ENCODE measurements around the gene ERH.

ERH gene

GRCh38 chr14:69342928-69343525 lies 55.1 kb downstream of the ERH start:
- FAIRE-seq, result no peak
- TF ChIP-seq CTCF (IDR thresholded peaks at IDR 0.05; ENCODE audit: insufficient read depth, missing control alignments), result no peak
- no peak for DNase-seq (ENCODE audit: insufficient read length, low spot score)

- no peak for TF ChIP-seq CTCF (IDR thresholded peaks at IDR 0.05; ENCODE audit: insufficient read depth, missing control alignments)
- FAIRE-seq, result no peak
- no peak for DNase-seq (ENCODE audit: insufficient read length, low spot score)
These were observed 58.7 kb downstream of the ERH start for GRCh38 chr14:69339426-69339825.

- FAIRE-seq (no peak), DNase-seq (ENCODE audit: insufficient read length, low spot score) (no peak)
- no peak for TF ChIP-seq CTCF (IDR thresholded peaks at IDR 0.05; ENCODE audit: insufficient read depth, missing control alignments)
These were observed 60.1 kb downstream of the ERH start for GRCh38 chr14:69337984-69338383.

- no peak for TF ChIP-seq CTCF (IDR thresholded peaks at IDR 0.05; ENCODE audit: insufficient read depth, missing control alignments)
- no peak for DNase-seq (ENCODE audit: insufficient read length, low spot score)
- no peak for FAIRE-seq
These were observed 62.7 kb downstream of the ERH start for GRCh38 chr14:69335371-69335771.

GRCh38 chr14:69334576-69334975 lies 63.5 kb downstream of the ERH start:
- no peak for DNase-seq (ENCODE audit: insufficient read length, low spot score)
- no peak for TF ChIP-seq CTCF (IDR thresholded peaks at IDR 0.05; ENCODE audit: insufficient read depth, missing control alignments)
- no peak for FAIRE-seq

- no peak for DNase-seq (ENCODE audit: insufficient read length, low spot score)
- no peak for TF ChIP-seq CTCF (IDR thresholded peaks at IDR 0.05; ENCODE audit: insufficient read depth, missing control alignments)
- FAIRE-seq, result no peak
These were observed 64.2 kb downstream of the ERH start for GRCh38 chr14:69333791-69334337.

- FAIRE-seq, result no peak
- TF ChIP-seq CTCF (IDR thresholded peaks at IDR 0.05; ENCODE audit: insufficient read depth, missing control alignments), result no peak
- DNase-seq (ENCODE audit: insufficient read length, low spot score), result no peak
These were observed 65.2 kb downstream of the ERH start for GRCh38 chr14:69332782-69333395.

Measured in D721Med (cell line).